Heart left ventricle (tissue), 16 donors: ENCODE results near the gene OR5A2. TPM values are rescaled to one million over a fixed set of nuclear protein-coding genes. Genes with fewer than 3 reads are reported as not detected.

Source experiments
- ATAC-seq, 4 donors: fragments of 200-7000 bp; cut with Tn5 transposase; one replicate each; pipeline ENCODE4 v1.9.1; 2020 to 2022; ENCODE audit warnings: moderate library complexity in 4 of 4, mild to moderate bottlenecking in 3 of 4, moderate number of reproducible peaks in 1 of 4
- DNase-seq, 5 donors: peaks; one replicate each; pipeline ENCODE4 v3.0.0-alpha.2; 2020
- H3K27ac ChIP-seq, 12 donors: fragments of 200-600 bp; sonication (generic) in 4 of 12; one replicate each; pipeline versions ENCODE4 v1.5.0 to v1.8.0; 2016 to 2022; ENCODE audit warnings: mild to moderate bottlenecking in 2 of 12
- H3K27me3 ChIP-seq, 9 donors: fragments of 200-600 bp; sonication (generic) in 2 of 9; one replicate each; pipeline versions ENCODE4 v1.5.1 to v1.8.0; 2016 to 2022; ENCODE audit warnings: mild to moderate bottlenecking in 3 of 9
- H3K36me3 ChIP-seq, 9 donors: fragments of 200-600 bp; sonication (generic) in 2 of 9; one replicate each; pipeline versions ENCODE4 v1.5.0 to v1.8.0; 2018 to 2022; ENCODE audit warnings: mild to moderate bottlenecking in 2 of 9
- H3K4me1 ChIP-seq, 12 donors: fragments of 200-600 bp; sonication (generic) in 4 of 12; one replicate each; pipeline versions ENCODE4 v1.5.0 to v1.8.0; 2016 to 2022; ENCODE audit warnings: mild to moderate bottlenecking in 3 of 12
- H3K4me3 ChIP-seq, 12 donors: fragments of 200-600 bp; sonication (generic) in 4 of 12; one replicate each; pipeline versions ENCODE4 v1.5.0 to v1.8.0; 2017 to 2022; ENCODE audit warnings: mild to moderate bottlenecking in 9 of 12, moderate library complexity in 4 of 12
- H3K9me3 ChIP-seq, 12 donors: fragments of 200-600 bp; sonication (generic) in 4 of 12; one replicate each; pipeline versions ENCODE4 v1.5.0 to v1.8.0; 2016 to 2022; ENCODE audit warnings: mild to moderate bottlenecking in 1 of 12
- CTCF ChIP-seq, 12 donors: fragments of 200-600 bp; sonication (generic) in 4 of 12; IDR thresholded peaks; one replicate each; pipeline versions ENCODE4 v1.5.0 to v1.8.0; 2018 to 2022; ENCODE audit warnings: antibody characterized with exemption in 12 of 12, mild to moderate bottlenecking in 5 of 12
- POLR2A ChIP-seq, 2 donors: fragments of 450-650 bp; IDR thresholded peaks; one replicate each; pipeline ENCODE4 v1.6.1; 2017; ENCODE audit warnings: antibody characterized with exemption in 2 of 2, mild to moderate bottlenecking in 2 of 2, moderate library complexity in 2 of 2
- WGBS, 4 donors: extraction: QIAGEN DNeasy Blood & Tissue Kit in 2 of 4; methylation state at CpG; one replicate each; pipeline versions ENCODE4 v1.1.5 to v1.1.7; 2013 to 2018; 5-methylcytosine and 5-hydroxymethylcytosine counted together
- intact Hi-C, 10 donors: fragments of 100-400 bp; cut with DNase I; formaldehyde crosslinking; loops; one replicate each; pipeline versions ENCODE4 v1.11.1 to v1.14.2; 2022
- polyA plus RNA-seq, 2 donors: library from polyadenylated mRNA; stranded (reverse); fragments of 200-250 nt; gene quantifications; one replicate each; pipeline ENCODE4 v1.2.3, GENCODE V29; 2013
- total RNA-seq, 9 donors: library from RNA; depleted of rRNA in 2 of 9; stranded (reverse); fragments of >200 nt in 2 of 9; fragmentation: NEBNext Ultra II Directional in 3 of 9; extraction: Animal tissue kit (Norgen Biotek cat#: 25700) in 3 of 9; gene quantifications; one replicate each; pipeline versions ENCODE4 v1.1.0 to v1.2.4, GENCODE V29; 2016 to 2023
- donor health status: ischemic (EF 13 %, LVEDD 7.1; RV severe dilation, severe dysfunction).
- donor health status: healthy with polysubstance abuse.
- donor health status: DM: no; HTN: yes; CAD: no.
- donor health status: DM: no; HTN: no; CAD: no.
- donor health status: ischemic (EF 25% LVEDD 6.9; RV normal size, moderate dysfunction).
- donor health status: ischemic (EF 25% LVEDD 5.7; RV mildly dilated, moderate dysfunction).
- donor health status: healthy.
- donor health status: DM: yes; HTN: yes; CAD: no.
- donor health status: ischemic (EF 35%, LVEDD 5.7; RV mildly dilated, moderate dysfunction).
- donor health status: nonischemic (EF 11% LVEDD 7.7; RV severe dilation, severe dysfunction).
- donor health status: DM: yes; HTN: yes; CAD: no.
- donor health status: PGD.
- donor health status: ischemic (EF 29% LVEDD 5.4; RV normal size, mild dysfunction).
- donor health status: nonischemic (EF 23%, LVEDD 6.1; RV moderate dilation, normal function).

Gene OR5A2
- total and polyA plus RNA-seq, 11 donors, result not detected

- peaks cover 0 to 10% (median 0%) of the 10 kb centered on the region in 9 donors for H3K27me3 ChIP-seq
- no peak overlapping the region for H3K4me3 ChIP-seq
- TF ChIP-seq CTCF (IDR thresholded peaks at IDR 0.05) (no peak), POLR2A (IDR thresholded peaks at IDR 0.05) (no peak)
- no peak overlapping the region for H3K27ac ChIP-seq
- H3K9me3 ChIP-seq, result no peaks in the 10 kb centered on the region
- H3K4me1 ChIP-seq, result no peaks in the 10 kb centered on the region
- intact Hi-C loops, result loop anchor here in 1 of 10 donors (10.0 kb wide), 1 partner anchor 249 kb away; the partner anchor contains the start of gene DTX4
- ATAC-seq, result no peak
- WGBS, 4 donors, result 64 to 73% (median 66%) methylated on average over 2 of the region's 2 CpGs
- DNase-seq, result no peak
- H3K36me3 ChIP-seq, result no peaks in the 10 kb centered on the region
These were observed 2.4 kb downstream of the OR5A2 start for GRCh38 chr11:59423835-59424234.

GRCh38 chr11:59418156-59418555, 8.1 kb downstream of the OR5A2 start:
- WGBS, 4 donors, result 57 to 75% (median 68%) methylated on average over 2 of the region's 2 CpGs
- ATAC-seq, result no peak
- H3K27me3 ChIP-seq, result peaks cover 0 to 24% (median 0%) of the 10 kb centered on the region in 9 donors
- no peak for TF ChIP-seq POLR2A (IDR thresholded peaks at IDR 0.05)
- TF ChIP-seq CTCF (IDR thresholded peaks at IDR 0.05), result no peak
- H3K4me1 ChIP-seq, result no peaks in the 10 kb centered on the region
- no peak overlapping the region for H3K4me3 ChIP-seq
- DNase-seq, result no peak
- H3K9me3 ChIP-seq, result no peaks in the 10 kb centered on the region
- no peak overlapping the region for H3K27ac ChIP-seq
- intact Hi-C loops, result no loop called here
- H3K36me3 ChIP-seq, result no peaks in the 10 kb centered on the region

GRCh38 chr11:59417023-59417422, 9.2 kb downstream of the OR5A2 start:
- WGBS, 4 donors, result 56 to 74% (median 69%) methylated on average over 5 of the region's 5 CpGs

GRCh38 chr11:59416613-59417012, 9.6 kb downstream of the OR5A2 start:
- WGBS, 4 donors, result 83 to 87% (median 85%) methylated on average over 5 of the region's 5 CpGs
- H3K4me1 ChIP-seq, result no peaks in the 10 kb centered on the region
- ATAC-seq (no peak), DNase-seq (no peak)
- TF ChIP-seq CTCF (IDR thresholded peaks at IDR 0.05), result no peak
- no peak for TF ChIP-seq POLR2A (IDR thresholded peaks at IDR 0.05)
- H3K27ac ChIP-seq, result no peak overlapping the region
- no peaks in the 10 kb centered on the region for H3K9me3 ChIP-seq
- no peak overlapping the region for H3K4me3 ChIP-seq
- H3K36me3 ChIP-seq, result no peaks in the 10 kb centered on the region
- intact Hi-C loops, result no loop called here
- peaks cover 0 to 24% (median 0%) of the 10 kb centered on the region in 9 donors for H3K27me3 ChIP-seq

More at GRCh38 chr11:59417023-59417422, 9.2 kb downstream of the OR5A2 start:
- intact Hi-C loops, result no loop called here
- H3K4me3 ChIP-seq, result no peak overlapping the region
- H3K27me3 ChIP-seq, result peaks cover 0 to 24% (median 0%) of the 10 kb centered on the region in 9 donors
- H3K9me3 ChIP-seq, result no peaks in the 10 kb centered on the region
- H3K27ac ChIP-seq, result no peak overlapping the region
- DNase-seq (no peak), ATAC-seq (no peak)
- H3K4me1 ChIP-seq, result no peaks in the 10 kb centered on the region
- no peaks in the 10 kb centered on the region for H3K36me3 ChIP-seq
- TF ChIP-seq CTCF (IDR thresholded peaks at IDR 0.05) (no peak), POLR2A (IDR thresholded peaks at IDR 0.05) (no peak)
